OCI-LY3 (cell line): ENCODE data around the gene TNS1.

Source experiments
- H2AFZ ChIP-seq: fragments of 200-600, 300-600 bp; shearing (Covaris generic); 2 replicates; pipeline ENCODE4 v1.6.0; 2014; ENCODE audit warnings: antibody characterized with exemption, low read depth, low read length
- H3K27ac ChIP-seq: fragments of 200-600, 300-600 bp; sonication (generic); 2 replicates; pipeline ENCODE4 v1.5.1; 2014; ENCODE audit warnings: mild to moderate bottlenecking, low read length, moderate library complexity, mixed read lengths
- H3K27me3 ChIP-seq: fragments of 200-600, 300-600 bp; sonication (generic); 2 replicates; pipeline ENCODE4 v1.6.1; 2014; ENCODE audit warnings: low read depth, low read length, mixed read lengths
- H3K36me3 ChIP-seq: fragments of 200-600, 300-600 bp; sonication (generic); replicated peaks from 2 replicates; pipeline ENCODE3; 2014; ENCODE audit warnings: low read depth, low read length, mixed read lengths
- H3K4me1 ChIP-seq: fragments of 300-600, 200-600 bp; sonication (generic); 2 replicates; pipeline ENCODE4 v1.6.1; 2014; ENCODE audit warnings: low read length, mixed read lengths
- H3K4me2 ChIP-seq: fragments of 200-600, 300-600 bp; sonication (generic); 2 replicates; pipeline ENCODE4 v1.6.1; 2014; ENCODE audit warnings: low read length, mixed read lengths
- H3K4me3 ChIP-seq: fragments of 300-600, 200-600 bp; sonication (generic); 2 replicates; pipeline ENCODE4 v1.5.1; 2014; ENCODE audit warnings: antibody characterized with exemption, mild to moderate bottlenecking, low read length, moderate library complexity
- H3K79me2 ChIP-seq: fragments of 300-600, 200-600 bp; shearing (Covaris generic); 2 replicates; pipeline ENCODE4 v1.6.1; 2014; ENCODE audit warnings: mild to moderate bottlenecking, low read length, mixed read lengths
- H3K9ac ChIP-seq: fragments of 300-600, 200-600 bp; shearing (Covaris generic); 2 replicates; pipeline ENCODE4 v1.6.0; 2014; ENCODE audit warnings: mild to moderate bottlenecking, low read length, moderate library complexity
- H3K9me3 ChIP-seq: fragments of 200-600, 300-600 bp; shearing (Covaris generic); 2 replicates; pipeline ENCODE4 v1.6.1; 2014; ENCODE audit warnings: low read length, mixed read lengths; ENCODE audit not compliant: insufficient read depth
- H4K20me1 ChIP-seq: fragments of 200-600, 300-600 bp; sonication (generic); 2 replicates; pipeline ENCODE4 v1.6.1; 2016; ENCODE audit warnings: low read length, mixed read lengths; ENCODE audit not compliant: insufficient read depth
- CTCF ChIP-seq: fragments of 200-600, 300-600 bp; sonication (generic); IDR thresholded peaks from 2 replicates; pipeline ENCODE4 v1.5.1; 2014; ENCODE audit warnings: antibody characterized with exemption, low read length, low read depth
- EZH2phosphoT487 ChIP-seq: fragments of 200-600 bp; shearing (Covaris generic); IDR thresholded peaks from 2 replicates; pipeline ENCODE4 v1.6.1; 2018; ENCODE audit warnings: antibody characterized with exemption, mixed run types, low read depth

The TNS1 gene

DNA sequence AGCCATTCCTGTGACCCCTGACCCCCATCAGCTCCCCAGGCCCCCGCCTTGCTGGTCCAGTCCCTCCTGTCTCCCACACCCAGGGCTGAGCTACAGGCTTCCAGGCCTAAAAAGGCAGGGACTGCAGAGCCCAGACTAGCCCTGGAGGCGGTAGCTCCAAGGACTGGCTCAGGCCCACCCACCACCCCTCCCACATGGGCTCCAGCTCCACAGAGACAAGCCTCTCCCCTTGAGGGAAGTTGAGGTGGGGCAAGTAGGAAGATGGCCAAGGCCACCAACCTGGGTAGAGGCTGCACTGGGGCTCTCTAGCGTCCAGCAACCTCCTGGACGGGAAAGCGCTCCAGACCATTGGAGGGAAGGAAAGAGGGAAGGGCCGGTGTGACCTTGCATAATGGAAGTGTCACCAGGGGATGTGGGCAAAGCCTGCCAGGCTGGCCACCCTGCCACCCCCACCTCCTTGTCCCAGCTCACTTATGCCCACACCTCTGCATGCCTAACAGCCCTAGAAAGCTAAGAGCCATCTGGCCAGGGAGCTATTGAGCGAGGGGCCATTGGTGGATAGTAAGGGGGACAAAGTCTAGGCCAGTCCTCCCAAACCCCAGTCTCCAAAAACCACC, 63.1 kb downstream of the TNS1 start:
- Histone ChIP-seq H4K20me1 (peaks cover 8% of the 10 kb centered on the region; the same call in 1 of the 2 replicates), H3K4me1 (peaks cover 41% of the 10 kb centered on the region), H2AFZ (no peak overlapping the region)

GRCh38 chr2:217939220-217939619, 63.6 kb downstream of the TNS1 start:
- Histone ChIP-seq H3K9me3 (no peaks in the 10 kb centered on the region), H2AFZ (no peak overlapping the region), H3K9ac (no peak overlapping the region), H3K4me1 (peaks cover 39% of the 10 kb centered on the region), H3K36me3 (no peaks in the 10 kb centered on the region), H3K27me3 (no peaks in the 10 kb centered on the region), H3K4me2 (no peak overlapping the region), H3K4me3 (no peak overlapping the region), H3K27ac (no peak overlapping the region), H3K79me2 (no peaks in the 10 kb centered on the region; the same call in 1 of the 2 replicates), H4K20me1 (peaks cover 8% of the 10 kb centered on the region; the same call in 1 of the 2 replicates)
- no peak for TF ChIP-seq EZH2phosphoT487
- TF ChIP-seq CTCF, result no peak

More for the DNA sequence above, 63.1 kb downstream of the TNS1 start:
- H3K79me2 ChIP-seq, result no peaks in the 10 kb centered on the region; the same call in 1 of the 2 replicates
- no peaks in the 10 kb centered on the region for H3K9me3 ChIP-seq
- no peak overlapping the region for H3K9ac ChIP-seq
- no peaks in the 10 kb centered on the region for H3K27me3 ChIP-seq
- H3K27ac ChIP-seq, result no peak overlapping the region
- H3K4me2 ChIP-seq, result no peak overlapping the region
- TF ChIP-seq CTCF (no peak), EZH2phosphoT487 (no peak)
- H3K36me3 ChIP-seq, result no peaks in the 10 kb centered on the region
- no peak overlapping the region for H3K4me3 ChIP-seq

- H4K20me1 ChIP-seq, result peaks cover 12% of the 10 kb centered on the region
- no peaks in the 10 kb centered on the region for H3K36me3 ChIP-seq
- H3K4me1 ChIP-seq, result peaks cover 29% of the 10 kb centered on the region
- H3K27me3 ChIP-seq, result no peaks in the 10 kb centered on the region
- H3K4me3 ChIP-seq, result no peak overlapping the region
- H3K9ac ChIP-seq, result no peak overlapping the region
- H3K9me3 ChIP-seq, result no peaks in the 10 kb centered on the region
- no peak overlapping the region for H2AFZ ChIP-seq
- H3K79me2 ChIP-seq, result no peaks in the 10 kb centered on the region; the same call in 1 of the 2 replicates
- no peak overlapping the region for H3K27ac ChIP-seq
- TF ChIP-seq EZH2phosphoT487, result no peak
- TF ChIP-seq CTCF, result no peak
- no peak overlapping the region for H3K4me2 ChIP-seq
Measured at GRCh38 chr2:217938036-217938435, 64.8 kb downstream of the TNS1 start.

GRCh38 chr2:217937446-217937845, 65.3 kb downstream of the TNS1 start:
- Histone ChIP-seq H3K36me3 (no peaks in the 10 kb centered on the region), H3K9ac (no peak overlapping the region), H4K20me1 (peaks cover 12% of the 10 kb centered on the region), H2AFZ (no peak overlapping the region), H3K9me3 (no peaks in the 10 kb centered on the region), H3K4me1 (peaks cover 25% of the 10 kb centered on the region), H3K27ac (no peak overlapping the region), H3K4me2 (no peak overlapping the region), H3K79me2 (no peaks in the 10 kb centered on the region; the same call in 1 of the 2 replicates), H3K4me3 (no peak overlapping the region), H3K27me3 (no peaks in the 10 kb centered on the region)
- TF ChIP-seq CTCF, result no peak
- no peak for TF ChIP-seq EZH2phosphoT487
